Natural killer cell (primary cell): ENCODE results near the gene CWF19L2. TPM values are rescaled to one million over a fixed set of nuclear protein-coding genes. Genes with fewer than 3 reads are reported as not detected.

Experiments used
- ATAC-seq, 3 donors: fragments of 150-1000 bp in 2 of 3; fragments of 200-7000 bp in 1 of 3; cut with Tn5 transposase; 1 replicate in 1 of 3; 2 replicates in 2 of 3; pipeline ENCODE4 v1.10.0; 2021; ENCODE audit warnings: mild to moderate bottlenecking in 2 of 3, moderate library complexity in 2 of 3
- DNase-seq, 2 donors: peaks; one replicate each; pipeline versions ENCODE4 v3.0.0 to v3.0.0-alpha.2; 2013 to 2021; ENCODE audit warnings: mixed read lengths in 1 of 2
- H3K27ac ChIP-seq: one replicate; pipeline ENCODE4 v1.5.1; 2013; ENCODE audit warnings: mild to moderate bottlenecking, low read length
- H3K27me3 ChIP-seq: one replicate; pipeline ENCODE4 v1.6.1; 2013; ENCODE audit warnings: low read length; ENCODE audit not compliant: control insufficient read depth, insufficient read depth
- H3K36me3 ChIP-seq: one replicate; pipeline ENCODE4 v1.6.1; 2013; ENCODE audit warnings: low read length; ENCODE audit not compliant: control insufficient read depth, insufficient read depth
- H3K4me1 ChIP-seq: one replicate; pipeline ENCODE4 v1.6.1; 2013; ENCODE audit warnings: low read length; ENCODE audit not compliant: control insufficient read depth, insufficient read depth
- H3K4me3 ChIP-seq: one replicate; pipeline ENCODE4 v1.5.1; 2013; ENCODE audit warnings: low read length
- H3K9me3 ChIP-seq: one replicate; pipeline ENCODE4 v1.6.1; 2013; ENCODE audit warnings: low read length; ENCODE audit not compliant: control insufficient read depth, insufficient read depth
- H3K27ac Mint-ChIP-seq, 2 donors: one replicate each; pipeline ENCODE4 v1.8.0; 2022; ENCODE audit warnings: mild to moderate bottlenecking in 2 of 2, mixed read lengths in 2 of 2, moderate library complexity in 1 of 2
- H3K27me3 Mint-ChIP-seq, 2 donors: one replicate each; pipeline ENCODE4 v1.8.0; 2022; ENCODE audit warnings: low read depth in 2 of 2, mixed read lengths in 2 of 2
- H3K36me3 Mint-ChIP-seq: one replicate; pipeline ENCODE4 v1.8.0; 2022; ENCODE audit warnings: mixed read lengths
- H3K4me1 Mint-ChIP-seq, 2 donors: one replicate each; pipeline ENCODE4 v1.8.0; 2022; ENCODE audit warnings: mixed read lengths in 2 of 2
- H3K4me3 Mint-ChIP-seq: one replicate; pipeline ENCODE4 v1.8.0; 2022; ENCODE audit warnings: mild to moderate bottlenecking, moderate library complexity, mixed read lengths
- H3K9me3 Mint-ChIP-seq, 2 donors: one replicate each; pipeline ENCODE4 v1.8.0; 2022; ENCODE audit warnings: mixed read lengths in 2 of 2
- CTCF ChIP-seq: fragments of 200-600 bp; IDR thresholded peaks from one replicate; pipeline ENCODE4 v1.8.0; 2022; ENCODE audit warnings: antibody characterized with exemption
- WGBS: methylation state at CpG from one replicate; pipeline ENCODE4 v1.1.7; 2013; ENCODE audit warnings: missing lambda C conversion rate; ENCODE audit not compliant: insufficient coverage; 5-methylcytosine and 5-hydroxymethylcytosine counted together
- intact Hi-C: fragments of 100-400 bp; cut with micrococcal nuclease; formaldehyde crosslinking; loops from one replicate; pipeline ENCODE4 v1.14.2; 2022
- total RNA-seq, 4 donors: library from RNA; stranded (reverse); fragments of 120-200 nt in 1 of 4; gene quantifications; one replicate each; pipeline versions ENCODE4 v1.2.3 to v1.2.4, GENCODE V29; 2013 to 2022

Gene CWF19L2
- total RNA-seq, 3 donors from 2014 or later (not counting 1 experiment from before 2014, with no cell fraction given): 25.8 to 34.8 (median 28.0) TPM

GRCh38 chr11:107446822-107447431 lies 10.7 kb downstream of the CWF19L2 start:
- WGBS: 96% methylated on average over 3 of the region's 3 CpGs
- Mint-ChIP-seq H3K36me3 (peaks cover 1% of the 10 kb centered on the region), H3K27ac (no peak overlapping the region), H3K4me3 (no peak overlapping the region), H3K9me3 (no peaks in the 10 kb centered on the region), H3K27me3 (no peaks in the 10 kb centered on the region), H3K4me1 (peaks cover 11 to 29% of the 10 kb centered on the region in 2 donors)
- Histone ChIP-seq H3K27ac (no peak overlapping the region), H3K4me1 (no peaks in the 10 kb centered on the region), H3K27me3 (no peaks in the 10 kb centered on the region), H3K4me3 (no peak overlapping the region), H3K36me3 (peaks cover 38% of the 10 kb centered on the region), H3K9me3 (no peaks in the 10 kb centered on the region)
- ATAC-seq (no peak), DNase-seq (no peak)
- intact Hi-C loops: no loop called here
- no peak for TF ChIP-seq CTCF

GRCh38 chr11:107442715-107443215 lies 14.9 kb downstream of the CWF19L2 start:
- Mint-ChIP-seq H3K9me3 (no peaks in the 10 kb centered on the region), H3K27ac (no peak overlapping the region), H3K27me3 (no peaks in the 10 kb centered on the region), H3K4me3 (no peak overlapping the region), H3K36me3 (peaks cover 7% of the 10 kb centered on the region), H3K4me1 (peaks cover 10 to 17% of the 10 kb centered on the region in 2 donors)
- DNase-seq (no peak), ATAC-seq (no peak)
- no peak overlapping the region for H3K27ac ChIP-seq
- H3K9me3 ChIP-seq: no peaks in the 10 kb centered on the region
- no CpG with 5 or more reads among the region's 1 CpG for WGBS
- peaks cover 71% of the 10 kb centered on the region for H3K36me3 ChIP-seq
- H3K4me3 ChIP-seq: no peak overlapping the region
- no peaks in the 10 kb centered on the region for H3K4me1 ChIP-seq
- intact Hi-C loops: no loop called here
- no peak for TF ChIP-seq CTCF
- H3K27me3 ChIP-seq: no peaks in the 10 kb centered on the region

GRCh38 chr11:107439586-107440167 lies 17.9 kb downstream of the CWF19L2 start:
- ATAC-seq (no peak), DNase-seq (no peak)
- Mint-ChIP-seq H3K4me3 (no peak overlapping the region), H3K36me3 (peaks cover 7% of the 10 kb centered on the region), H3K27me3 (no peaks in the 10 kb centered on the region), H3K4me1 (peaks cover 5 to 7% of the 10 kb centered on the region in 2 donors), H3K9me3 (no peaks in the 10 kb centered on the region), H3K27ac (no peak overlapping the region)
- intact Hi-C loops: no loop called here
- 98% methylated on average over 6 of the region's 6 CpGs for WGBS
- H3K9me3 ChIP-seq: no peaks in the 10 kb centered on the region
- no peaks in the 10 kb centered on the region for H3K27me3 ChIP-seq
- no peaks in the 10 kb centered on the region for H3K4me1 ChIP-seq
- no peak overlapping the region for H3K4me3 ChIP-seq
- H3K27ac ChIP-seq: no peak overlapping the region
- TF ChIP-seq CTCF: no peak
- peaks cover 65% of the 10 kb centered on the region for H3K36me3 ChIP-seq
